K562 (cell line): ENCODE results near the gene MICU2. TPM values are rescaled to one million over a fixed set of nuclear protein-coding genes. Genes with fewer than 3 reads are reported as not detected.

Source experiments
- CSDE1 ChIP-seq, 2 experiments: fragments of 450-650 bp; IDR thresholded peaks; 2 replicates each; pipeline ENCODE4 v1.6.1; 2016; ENCODE audit warnings: mild to moderate bottlenecking in 1 of 2
- ELF2 ChIP-seq: fragments of 250-450 bp; sonication (Bioruptor Pico); IDR thresholded peaks from 2 replicates; pipeline ENCODE4 v1.5.0; 2021; ENCODE audit warnings: mild to moderate bottlenecking
- ERF ChIP-seq: fragments of 450-650 bp; formaldehyde crosslinking; IDR thresholded peaks from 2 replicates; pipeline ENCODE4 v1.4.0; 2020; ENCODE audit warnings: mild to moderate bottlenecking, mixed read lengths
- HCFC1 ChIP-seq: IDR thresholded peaks from 2 replicates; pipeline ENCODE4 v1.6.1; 2012; ENCODE audit warnings: low read depth, low read length, improper control_type of control experiment
- HNRNPLL ChIP-seq: fragments of 200-400 bp; formaldehyde crosslinking; IDR thresholded peaks from 2 replicates; pipeline ENCODE4 v1.6.1; 2017; ENCODE audit warnings: low read length, low read depth, mild to moderate bottlenecking; ENCODE audit not compliant: poor library complexity, severe bottlenecking
- KDM1A ChIP-seq, 2 experiments: fragments of 450-650 bp; IDR thresholded peaks; 2 replicates each; pipeline ENCODE4 v1.6.1; 2016; ENCODE audit warnings: mild to moderate bottlenecking in 2 of 2
- KLF10 ChIP-seq: fragments of 250-450 bp; sonication (Bioruptor Pico); IDR thresholded peaks from 2 replicates; pipeline ENCODE4 v1.6.1; 2021; ENCODE audit warnings: matching md5 sums
- MEIS2 ChIP-seq: fragments of 450-650 bp; IDR thresholded peaks from 2 replicates; pipeline ENCODE4 v1.6.1; 2014; ENCODE audit warnings: mild to moderate bottlenecking; ENCODE audit not compliant: partially characterized antibody
- NFXL1 ChIP-seq: fragments of 450-650 bp; formaldehyde crosslinking; IDR thresholded peaks from 2 replicates; pipeline ENCODE4 v1.4.0; 2021; ENCODE audit warnings: mild to moderate bottlenecking
- RBM34 ChIP-seq: fragments of 200-400 bp; formaldehyde crosslinking; IDR thresholded peaks from 2 replicates; pipeline ENCODE4 v1.6.1; 2018; ENCODE audit warnings: low read length, borderline replicate concordance; ENCODE audit not compliant: insufficient read depth
- SMARCA4 ChIP-seq: fragments of 450-650 bp; IDR thresholded peaks from 2 replicates; pipeline ENCODE4 v1.6.1; 2016
- ZC3H4 ChIP-seq: sonication (generic); formaldehyde crosslinking; IDR thresholded peaks from 2 replicates; pipeline ENCODE4 v1.9.0; 2021; ENCODE audit warnings: missing genetic modification reagents, borderline replicate concordance
- ZNF121 ChIP-seq: sonication (generic); formaldehyde crosslinking; conservative IDR thresholded peaks from 2 replicates; pipeline ENCODE4 v1.8.0; 2022; ENCODE audit warnings: missing genetic modification reagents
- ZNF263 ChIP-seq: sonication (generic); formaldehyde crosslinking; IDR thresholded peaks from 2 replicates; pipeline ENCODE4 v1.8.0; 2022; ENCODE audit warnings: mild to moderate bottlenecking, missing genetic modification reagents, borderline replicate concordance
- ZNF75A ChIP-seq: fragments of 450-650 bp; formaldehyde crosslinking; IDR thresholded peaks from 2 replicates; pipeline ENCODE4 v1.4.0; 2020; ENCODE audit warnings: mild to moderate bottlenecking
- polyA plus RNA-seq, 8 experiments: library from polyadenylated mRNA; depleted of rRNA in 4 of 8; stranded (reverse) in 5 of 8; unstranded in 3 of 8; fragments of >200 nt; fragmentation: Nextera tagmentation in 2 of 8; fragmentation: Illumina TruSeq in 1 of 8; extraction: Ambion mirVana in 2 of 8; extraction: Trizol in 1 of 8; gene quantifications; 2 replicates each; pipeline versions ENCODE4 v1.2.1 to v1.2.3, GENCODE V29; 2011 to 2014; ENCODE audit warnings: inconsistent platforms in 1 of 8, missing spikeins in 1 of 8
- total RNA-seq, 7 experiments: library from RNA; depleted of rRNA in 6 of 7; stranded (reverse); fragments of >200 nt in 6 of 7; fragmentation: Illumina TruSeq in 2 of 7; extraction: Trizol in 2 of 7; gene quantifications; 2 replicates each; pipeline versions ENCODE4 v1.2.1 to v1.2.3, GENCODE V29; 2011 to 2021; ENCODE audit warnings: low replicate concordance in 1 of 7
- TF ChIP-seq, protein P1 (sequence below), 2 experiments: fragments of 450-650 bp in 1 of 2; IDR thresholded peaks; 2 replicates each; pipeline ENCODE4 v1.6.1; 2011 to 2017; ENCODE audit warnings: low read depth in 2 of 2, antibody characterized with exemption in 1 of 2, borderline replicate concordance in 1 of 2, low read length in 1 of 2, mild to moderate bottlenecking in 1 of 2, mixed read lengths in 1 of 2; ENCODE audit not compliant: control insufficient read depth in 1 of 2
- TF ChIP-seq, protein P2 (sequence below), 2 experiments: fragments of 200-800 bp in 1 of 2; sonication (Bioruptor generic) in 1 of 2; sonication (generic) in 1 of 2; formaldehyde crosslinking in 1 of 2; IDR thresholded peaks in 1 of 2; conservative IDR thresholded peaks in 1 of 2; 2 replicates each; pipeline versions ENCODE4 v1.5.0 to v1.6.1; 2016 to 2020; ENCODE audit warnings: missing compliant biosample characterization in 1 of 2, missing genetic modification characterization in 1 of 2, missing genetic modification reagents in 1 of 2
- TF ChIP-seq, protein P3 (sequence below): sonication (generic); formaldehyde crosslinking; IDR thresholded peaks from 2 replicates; pipeline ENCODE4 v1.8.1; 2023; ENCODE audit warnings: mild to moderate bottlenecking, missing genetic modification reagents
- TF ChIP-seq, protein P4 (sequence below): fragments of 250-450 bp; sonication (Bioruptor Pico); IDR thresholded peaks from 2 replicates; pipeline ENCODE4 v1.8.0; 2021; ENCODE audit warnings: borderline replicate concordance, mild to moderate bottlenecking, moderate library complexity; ENCODE audit not compliant: poor library complexity, severe bottlenecking

Gene MICU2
- total and polyA plus RNA-seq, 9 of the 15 experiments (the other 6 are each of a cell fraction or from before 2014, with no cell fraction given), result 9.1 to 41.8 (median 33.4) TPM

DNA sequence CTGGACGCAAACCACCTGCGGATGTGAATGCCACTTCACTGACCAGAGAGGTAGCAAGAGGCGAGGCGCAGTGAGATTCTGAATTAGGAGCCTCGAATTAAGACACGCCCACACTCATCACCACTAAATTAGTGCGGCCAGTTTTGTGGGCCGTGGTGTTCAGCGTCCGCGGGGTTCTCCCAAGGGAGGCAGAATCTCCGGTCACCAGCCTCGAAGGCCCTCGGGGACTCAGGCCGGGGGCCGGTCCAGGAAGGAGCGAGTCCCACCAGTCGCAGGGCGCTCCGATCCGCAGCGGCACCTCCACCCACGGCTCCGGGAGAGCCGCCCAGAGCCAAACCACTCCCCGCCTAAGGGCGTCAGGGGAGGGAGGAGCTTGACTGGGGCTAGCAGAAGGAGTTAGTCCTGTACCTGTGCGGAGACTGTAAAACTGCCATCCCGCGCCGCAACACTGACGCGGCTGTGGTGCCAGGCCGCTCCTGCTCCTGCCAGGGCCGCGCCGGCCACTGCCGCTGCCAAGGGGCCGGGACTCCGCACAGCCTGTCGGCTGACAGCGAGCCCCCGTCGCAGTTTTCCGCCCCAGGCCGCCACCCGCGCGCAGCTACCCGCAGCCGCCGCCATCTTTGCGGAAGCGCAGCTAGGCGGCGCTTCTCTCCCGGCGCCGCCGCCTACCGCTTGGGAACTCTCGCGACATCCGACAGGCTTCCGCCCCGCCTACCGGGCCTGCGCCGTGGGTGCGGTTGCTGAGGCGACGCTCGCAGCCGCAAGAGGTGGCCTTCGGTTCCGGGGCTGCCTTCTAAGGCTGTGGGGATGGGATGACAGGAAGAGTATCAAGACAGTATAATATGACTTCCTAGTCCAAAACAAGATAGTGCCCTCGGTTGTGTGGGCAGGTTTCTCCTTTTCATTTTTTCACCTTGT lies at the start of gene MICU2 (continued):
- TF ChIP-seq, protein P1, sequence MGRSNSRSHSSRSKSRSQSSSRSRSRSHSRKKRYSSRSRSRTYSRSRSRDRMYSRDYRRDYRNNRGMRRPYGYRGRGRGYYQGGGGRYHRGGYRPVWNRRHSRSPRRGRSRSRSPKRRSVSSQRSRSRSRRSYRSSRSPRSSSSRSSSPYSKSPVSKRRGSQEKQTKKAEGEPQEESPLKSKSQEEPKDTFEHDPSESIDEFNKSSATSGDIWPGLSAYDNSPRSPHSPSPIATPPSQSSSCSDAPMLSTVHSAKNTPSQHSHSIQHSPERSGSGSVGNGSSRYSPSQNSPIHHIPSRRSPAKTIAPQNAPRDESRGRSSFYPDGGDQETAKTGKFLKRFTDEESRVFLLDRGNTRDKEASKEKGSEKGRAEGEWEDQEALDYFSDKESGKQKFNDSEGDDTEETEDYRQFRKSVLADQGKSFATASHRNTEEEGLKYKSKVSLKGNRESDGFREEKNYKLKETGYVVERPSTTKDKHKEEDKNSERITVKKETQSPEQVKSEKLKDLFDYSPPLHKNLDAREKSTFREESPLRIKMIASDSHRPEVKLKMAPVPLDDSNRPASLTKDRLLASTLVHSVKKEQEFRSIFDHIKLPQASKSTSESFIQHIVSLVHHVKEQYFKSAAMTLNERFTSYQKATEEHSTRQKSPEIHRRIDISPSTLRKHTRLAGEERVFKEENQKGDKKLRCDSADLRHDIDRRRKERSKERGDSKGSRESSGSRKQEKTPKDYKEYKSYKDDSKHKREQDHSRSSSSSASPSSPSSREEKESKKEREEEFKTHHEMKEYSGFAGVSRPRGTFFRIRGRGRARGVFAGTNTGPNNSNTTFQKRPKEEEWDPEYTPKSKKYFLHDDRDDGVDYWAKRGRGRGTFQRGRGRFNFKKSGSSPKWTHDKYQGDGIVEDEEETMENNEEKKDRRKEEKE (IDR thresholded peaks at IDR 0.05; ENCODE audit: borderline replicate concordance in 1 of 2, control insufficient read depth in 1 of 2, low read depth in 2 of 2, low read length in 1 of 2), result no peak
- TF ChIP-seq, protein P2, sequence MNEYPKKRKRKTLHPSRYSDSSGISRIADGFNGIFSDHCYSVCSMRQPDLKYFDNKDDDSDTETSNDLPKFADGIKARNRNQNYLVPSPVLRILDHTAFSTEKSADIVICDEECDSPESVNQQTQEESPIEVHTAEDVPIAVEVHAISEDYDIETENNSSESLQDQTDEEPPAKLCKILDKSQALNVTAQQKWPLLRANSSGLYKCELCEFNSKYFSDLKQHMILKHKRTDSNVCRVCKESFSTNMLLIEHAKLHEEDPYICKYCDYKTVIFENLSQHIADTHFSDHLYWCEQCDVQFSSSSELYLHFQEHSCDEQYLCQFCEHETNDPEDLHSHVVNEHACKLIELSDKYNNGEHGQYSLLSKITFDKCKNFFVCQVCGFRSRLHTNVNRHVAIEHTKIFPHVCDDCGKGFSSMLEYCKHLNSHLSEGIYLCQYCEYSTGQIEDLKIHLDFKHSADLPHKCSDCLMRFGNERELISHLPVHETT (CRISPR knock-in tag; conservative IDR thresholded peaks at IDR 0.05 in 1 of 2, IDR thresholded peaks at IDR 0.05 in 1 of 2), result 0 out of 4 replicates have a peak, but pooled peaks of 1 of the 2 experiments have one; percentile 22
- TF ChIP-seq KDM1A (IDR thresholded peaks at IDR 0.05) (no peak), ZNF263 (CRISPR knock-in tag) (no peak), KLF10 (CRISPR knock-in tag) (no peak), CSDE1 (IDR thresholded peaks at IDR 0.05) (no peak; a peak in 1 of 4 replicates), MEIS2 (no peak), ELF2 (CRISPR knock-in tag) (peak; percentile 97), ZNF121 (CRISPR knock-in tag) (no peak), ZC3H4 (no peak), NFXL1 (CRISPR knock-in tag) (no peak), HNRNPLL (peak; percentile 84), ERF (CRISPR knock-in tag) (peak; percentile 35; the same call in 1 of the 2 replicates), ZNF75A (0 out of 2 replicates have a peak, but pooled peaks have one; percentile 50), HCFC1 (peak; percentile 57), SMARCA4 (no peak), RBM34 (no peak)
- TF ChIP-seq, protein P3, sequence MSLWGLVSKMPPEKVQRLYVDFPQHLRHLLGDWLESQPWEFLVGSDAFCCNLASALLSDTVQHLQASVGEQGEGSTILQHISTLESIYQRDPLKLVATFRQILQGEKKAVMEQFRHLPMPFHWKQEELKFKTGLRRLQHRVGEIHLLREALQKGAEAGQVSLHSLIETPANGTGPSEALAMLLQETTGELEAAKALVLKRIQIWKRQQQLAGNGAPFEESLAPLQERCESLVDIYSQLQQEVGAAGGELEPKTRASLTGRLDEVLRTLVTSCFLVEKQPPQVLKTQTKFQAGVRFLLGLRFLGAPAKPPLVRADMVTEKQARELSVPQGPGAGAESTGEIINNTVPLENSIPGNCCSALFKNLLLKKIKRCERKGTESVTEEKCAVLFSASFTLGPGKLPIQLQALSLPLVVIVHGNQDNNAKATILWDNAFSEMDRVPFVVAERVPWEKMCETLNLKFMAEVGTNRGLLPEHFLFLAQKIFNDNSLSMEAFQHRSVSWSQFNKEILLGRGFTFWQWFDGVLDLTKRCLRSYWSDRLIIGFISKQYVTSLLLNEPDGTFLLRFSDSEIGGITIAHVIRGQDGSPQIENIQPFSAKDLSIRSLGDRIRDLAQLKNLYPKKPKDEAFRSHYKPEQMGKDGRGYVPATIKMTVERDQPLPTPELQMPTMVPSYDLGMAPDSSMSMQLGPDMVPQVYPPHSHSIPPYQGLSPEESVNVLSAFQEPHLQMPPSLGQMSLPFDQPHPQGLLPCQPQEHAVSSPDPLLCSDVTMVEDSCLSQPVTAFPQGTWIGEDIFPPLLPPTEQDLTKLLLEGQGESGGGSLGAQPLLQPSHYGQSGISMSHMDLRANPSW (CRISPR knock-in tag), result no peak
- TF ChIP-seq, protein P4, sequence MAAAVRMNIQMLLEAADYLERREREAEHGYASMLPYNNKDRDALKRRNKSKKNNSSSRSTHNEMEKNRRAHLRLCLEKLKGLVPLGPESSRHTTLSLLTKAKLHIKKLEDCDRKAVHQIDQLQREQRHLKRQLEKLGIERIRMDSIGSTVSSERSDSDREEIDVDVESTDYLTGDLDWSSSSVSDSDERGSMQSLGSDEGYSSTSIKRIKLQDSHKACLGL (CRISPR knock-in tag), result no peak
